HEK293 (cell line): ENCODE data around the gene KRT79.

Source experiments
- KLF9 ChIP-seq: fragments of 450-650 bp; formaldehyde crosslinking; IDR thresholded peaks from 2 replicates; pipeline ENCODE4 v1.5.1; 2016; ENCODE audit warnings: missing biosample characterization, missing genetic modification characterization, low read depth
- OVOL3 ChIP-seq: fragments of 450-650 bp; formaldehyde crosslinking; IDR thresholded peaks from 2 replicates; pipeline ENCODE4 v1.5.1; 2016; ENCODE audit warnings: missing biosample characterization, missing genetic modification characterization
- PRDM4 ChIP-seq: fragments of 450-650 bp; formaldehyde crosslinking; IDR thresholded peaks from 2 replicates; pipeline ENCODE4 v1.5.1; 2017; ENCODE audit warnings: missing biosample characterization, missing genetic modification characterization
- ZBTB11 ChIP-seq: fragments of 450-650 bp; formaldehyde crosslinking; conservative IDR thresholded peaks from 2 replicates; pipeline ENCODE4 v1.5.1; 2016; ENCODE audit warnings: low read depth, missing biosample characterization, missing genetic modification characterization
- ZNF121 ChIP-seq: fragments of 450-650 bp; formaldehyde crosslinking; IDR thresholded peaks from 2 replicates; pipeline ENCODE4 v1.5.1; 2016; ENCODE audit warnings: missing biosample characterization, missing genetic modification characterization
- ZNF26 ChIP-seq: fragments of 450-650 bp; formaldehyde crosslinking; IDR thresholded peaks from 2 replicates; pipeline ENCODE4 v1.5.1; 2016; ENCODE audit warnings: missing biosample characterization, missing genetic modification characterization
- ZNF664 ChIP-seq: fragments of 450-650 bp; formaldehyde crosslinking; IDR thresholded peaks from 2 replicates; pipeline ENCODE4 v1.5.1; 2016; ENCODE audit warnings: missing biosample characterization, missing genetic modification characterization
- TF ChIP-seq, protein P1 (sequence below): fragments of 450-650 bp; formaldehyde crosslinking; IDR thresholded peaks from 2 replicates; pipeline ENCODE4 v1.5.1; 2016; ENCODE audit warnings: missing biosample characterization, missing genetic modification characterization
- TF ChIP-seq, protein P2 (sequence below): fragments of 450-650 bp; formaldehyde crosslinking; IDR thresholded peaks from 2 replicates; pipeline ENCODE4 v1.5.1; 2016; ENCODE audit warnings: missing biosample characterization, missing genetic modification characterization
- TF ChIP-seq, protein P3 (sequence below): fragments of 450-650 bp; formaldehyde crosslinking; conservative IDR thresholded peaks from 2 replicates; pipeline ENCODE4 v1.5.1; 2016; ENCODE audit warnings: low read depth, missing biosample characterization, missing genetic modification characterization

KRT79 gene

DNA sequence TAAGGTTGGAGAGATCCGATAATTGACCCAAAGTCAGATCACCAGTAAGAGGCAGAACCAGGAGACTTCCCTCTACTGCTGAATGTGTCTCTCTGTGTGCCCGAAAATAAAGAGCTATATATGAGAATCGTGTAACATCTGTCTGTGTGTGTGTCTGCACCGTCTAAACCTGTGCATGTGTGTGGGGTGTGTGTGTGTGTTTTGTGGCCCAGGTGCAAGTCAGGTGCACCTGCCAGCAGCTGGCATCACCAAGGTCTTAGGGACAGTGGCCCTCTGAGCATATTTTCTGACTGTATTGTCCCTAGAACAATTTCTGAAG is 39.4 kb upstream of the KRT79 start (continued):
- TF ChIP-seq KLF9 (tag by site-specific recombination) (no peak), ZNF121 (tag by site-specific recombination) (no peak), ZBTB11 (tag by site-specific recombination) (no peak), PRDM4 (tag by site-specific recombination) (no peak), ZNF26 (no peak), ZNF664 (tag by site-specific recombination) (no peak), OVOL3 (tag by site-specific recombination) (no peak)
- TF ChIP-seq, protein P1, sequence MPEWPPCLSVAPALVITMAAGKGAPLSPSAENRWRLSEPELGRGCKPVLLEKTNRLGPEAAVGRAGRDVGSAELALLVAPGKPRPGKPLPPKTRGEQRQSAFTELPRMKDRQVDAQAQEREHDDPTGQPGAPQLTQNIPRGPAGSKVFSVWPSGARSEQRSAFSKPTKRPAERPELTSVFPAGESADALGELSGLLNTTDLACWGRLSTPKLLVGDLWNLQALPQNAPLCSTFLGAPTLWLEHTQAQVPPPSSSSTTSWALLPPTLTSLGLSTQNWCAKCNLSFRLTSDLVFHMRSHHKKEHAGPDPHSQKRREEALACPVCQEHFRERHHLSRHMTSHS (tag by site-specific recombination): no peak
- TF ChIP-seq, protein P2, sequence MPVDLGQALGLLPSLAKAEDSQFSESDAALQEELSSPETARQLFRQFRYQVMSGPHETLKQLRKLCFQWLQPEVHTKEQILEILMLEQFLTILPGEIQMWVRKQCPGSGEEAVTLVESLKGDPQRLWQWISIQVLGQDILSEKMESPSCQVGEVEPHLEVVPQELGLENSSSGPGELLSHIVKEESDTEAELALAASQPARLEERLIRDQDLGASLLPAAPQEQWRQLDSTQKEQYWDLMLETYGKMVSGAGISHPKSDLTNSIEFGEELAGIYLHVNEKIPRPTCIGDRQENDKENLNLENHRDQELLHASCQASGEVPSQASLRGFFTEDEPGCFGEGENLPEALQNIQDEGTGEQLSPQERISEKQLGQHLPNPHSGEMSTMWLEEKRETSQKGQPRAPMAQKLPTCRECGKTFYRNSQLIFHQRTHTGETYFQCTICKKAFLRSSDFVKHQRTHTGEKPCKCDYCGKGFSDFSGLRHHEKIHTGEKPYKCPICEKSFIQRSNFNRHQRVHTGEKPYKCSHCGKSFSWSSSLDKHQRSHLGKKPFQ: no peak
- TF ChIP-seq, protein P3, sequence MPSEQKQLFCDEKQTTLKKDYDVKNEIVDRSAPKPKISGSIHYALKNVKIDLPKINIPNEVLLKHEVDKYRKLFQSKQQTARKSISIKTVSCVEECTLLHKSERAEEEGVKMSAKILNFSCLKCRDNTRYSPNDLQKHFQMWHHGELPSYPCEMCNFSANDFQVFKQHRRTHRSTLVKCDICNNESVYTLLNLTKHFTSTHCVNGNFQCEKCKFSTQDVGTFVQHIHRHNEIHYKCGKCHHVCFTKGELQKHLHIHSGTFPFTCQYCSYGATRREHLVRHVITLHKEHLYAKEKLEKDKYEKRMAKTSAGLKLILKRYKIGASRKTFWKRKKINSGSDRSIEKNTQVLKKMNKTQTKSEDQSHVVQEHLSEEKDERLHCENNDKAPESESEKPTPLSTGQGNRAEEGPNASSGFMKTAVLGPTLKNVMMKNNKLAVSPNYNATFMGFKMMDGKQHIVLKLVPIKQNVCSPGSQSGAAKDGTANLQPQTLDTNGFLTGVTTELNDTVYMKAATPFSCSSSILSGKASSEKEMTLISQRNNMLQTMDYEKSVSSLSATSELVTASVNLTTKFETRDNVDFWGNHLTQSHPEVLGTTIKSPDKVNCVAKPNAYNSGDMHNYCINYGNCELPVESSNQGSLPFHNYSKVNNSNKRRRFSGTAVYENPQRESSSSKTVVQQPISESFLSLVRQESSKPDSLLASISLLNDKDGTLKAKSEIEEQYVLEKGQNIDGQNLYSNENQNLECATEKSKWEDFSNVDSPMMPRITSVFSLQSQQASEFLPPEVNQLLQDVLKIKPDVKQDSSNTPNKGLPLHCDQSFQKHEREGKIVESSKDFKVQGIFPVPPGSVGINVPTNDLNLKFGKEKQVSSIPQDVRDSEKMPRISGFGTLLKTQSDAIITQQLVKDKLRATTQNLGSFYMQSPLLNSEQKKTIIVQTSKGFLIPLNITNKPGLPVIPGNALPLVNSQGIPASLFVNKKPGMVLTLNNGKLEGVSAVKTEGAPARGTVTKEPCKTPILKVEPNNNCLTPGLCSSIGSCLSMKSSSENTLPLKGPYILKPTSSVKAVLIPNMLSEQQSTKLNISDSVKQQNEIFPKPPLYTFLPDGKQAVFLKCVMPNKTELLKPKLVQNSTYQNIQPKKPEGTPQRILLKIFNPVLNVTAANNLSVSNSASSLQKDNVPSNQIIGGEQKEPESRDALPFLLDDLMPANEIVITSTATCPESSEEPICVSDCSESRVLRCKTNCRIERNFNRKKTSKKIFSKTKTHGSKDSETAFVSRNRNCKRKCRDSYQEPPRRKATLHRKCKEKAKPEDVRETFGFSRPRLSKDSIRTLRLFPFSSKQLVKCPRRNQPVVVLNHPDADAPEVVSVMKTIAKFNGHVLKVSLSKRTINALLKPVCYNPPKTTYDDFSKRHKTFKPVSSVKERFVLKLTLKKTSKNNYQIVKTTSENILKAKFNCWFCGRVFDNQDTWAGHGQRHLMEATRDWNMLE (tag by site-specific recombination): no peak
